ENCODE measurements around the gene ZFAND2B. TPM values are rescaled to one million over a fixed set of nuclear protein-coding genes. Genes with fewer than 3 reads are reported as not detected.

Gene ZFAND2B
- total and polyA plus RNA-seq, 2 donors from 2014 or later = 44.8 to 72.6 TPM

GRCh38 chr2:219175928-219176817, 30.4 kb upstream of the ZFAND2B start:
- FAIRE-seq (no peak), DNase-seq (peak in 4 of 5 donors; percentile 57 to 92 (median 66))
- Histone ChIP-seq H3K27ac (ENCODE audit: low read depth in 2 of 2, low read length in 2 of 2) (peak overlapping the region; percentile 97 to 100), H3K36me3 (ENCODE audit: control insufficient read depth in 2 of 3, insufficient read depth in 3 of 3, low read length in 3 of 3) (peaks cover 7 to 48% (median 29%) of the 10 kb centered on the region in 3 donors), H3K4me1 (ENCODE audit: control insufficient read depth in 2 of 3, insufficient read depth in 2 of 3, low read depth in 1 of 3, low read length in 3 of 3) (peaks cover 5 to 42% (median 37%) of the 10 kb centered on the region in 3 donors), H3K4me3 (ENCODE audit: low read length in 3 of 3) (peak overlapping the region; percentile 84 to 95 (median 86)), H3K9ac (ENCODE audit: low read length in 3 of 3) (peak overlapping the region; percentile 50 to 98 (median 72)), H3K9me3 (ENCODE audit: control insufficient read depth in 2 of 3, insufficient read depth in 1 of 3, low read length in 3 of 3) (no peaks in the 10 kb centered on the region), H3K27me3 (ENCODE audit: control insufficient read depth, insufficient read depth, low read length) (no peaks in the 10 kb centered on the region)
- no peak for TF ChIP-seq CTCF (IDR thresholded peaks at IDR 0.05; ENCODE audit: borderline replicate concordance, extremely low read depth, insufficient read depth)
- intact Hi-C loops (cut with DNase I) = no loop called here

GRCh38 chr2:219176818-219177551, 29.6 kb upstream of the ZFAND2B start, which contains the start of gene CNPPD1:
Gene CNPPD1, minus strand, starts transcription at chr2:219176925. Its CDS starts 97 bp downstream, at chr2:219176828.
- peak; percentile 83 to 97 (median 91) for DNase-seq
- TF ChIP-seq CTCF (IDR thresholded peaks at IDR 0.05; ENCODE audit: borderline replicate concordance, extremely low read depth, insufficient read depth) = no peak
- H3K9me3 ChIP-seq (ENCODE audit: control insufficient read depth in 2 of 3, insufficient read depth in 1 of 3, low read length in 3 of 3) = no peaks in the 10 kb centered on the region
- intact Hi-C loops (cut with DNase I) = no loop called here
- H3K4me1 ChIP-seq (ENCODE audit: control insufficient read depth in 2 of 3, insufficient read depth in 2 of 3, low read depth in 1 of 3, low read length in 3 of 3) = peaks cover 5 to 37% (median 31%) of the 10 kb centered on the region in 3 donors
- no peaks in the 10 kb centered on the region for H3K27me3 ChIP-seq (ENCODE audit: control insufficient read depth, insufficient read depth, low read length)
- H3K4me3 ChIP-seq (ENCODE audit: low read length in 3 of 3) = peak within 1 kb of the TSS; percentile 84 to 95 (median 86)
- peak within 1 kb of the TSS; percentile 78 to 98 (median 78) for H3K9ac ChIP-seq (ENCODE audit: low read length in 3 of 3)
- no peak for FAIRE-seq
- H3K36me3 ChIP-seq (ENCODE audit: control insufficient read depth in 2 of 3, insufficient read depth in 3 of 3, low read length in 3 of 3) = peaks cover 10 to 54% (median 36%) of the 10 kb centered on the region in 3 donors
- peak within 1 kb of the TSS; percentile 97 to 100 for H3K27ac ChIP-seq (ENCODE audit: low read depth in 2 of 2, low read length in 2 of 2)

- intact Hi-C loops (cut with DNase I) = no loop called here
- TF ChIP-seq CTCF (IDR thresholded peaks at IDR 0.05; ENCODE audit: borderline replicate concordance, extremely low read depth, insufficient read depth) = peak; percentile 36
- H3K9me3 ChIP-seq (ENCODE audit: control insufficient read depth in 2 of 3, insufficient read depth in 1 of 3, low read length in 3 of 3) = no peaks in the 10 kb centered on the region
- H3K4me1 ChIP-seq (ENCODE audit: control insufficient read depth in 2 of 3, insufficient read depth in 2 of 3, low read depth in 1 of 3, low read length in 3 of 3) = peaks cover 5 to 35% (median 27%) of the 10 kb centered on the region in 3 donors
- H3K27me3 ChIP-seq (ENCODE audit: control insufficient read depth, insufficient read depth, low read length) = no peaks in the 10 kb centered on the region
- peak within 1 kb of the TSS; percentile 97 to 100 for H3K27ac ChIP-seq (ENCODE audit: low read depth in 2 of 2, low read length in 2 of 2)
- peaks cover 10 to 52% (median 39%) of the 10 kb centered on the region in 3 donors for H3K36me3 ChIP-seq (ENCODE audit: control insufficient read depth in 2 of 3, insufficient read depth in 3 of 3, low read length in 3 of 3)
- DNase-seq (peak; percentile 91 to 96 (median 95)), FAIRE-seq (no peak)
- peak within 1 kb of the TSS; percentile 78 to 98 (median 81) for H3K9ac ChIP-seq (ENCODE audit: low read length in 3 of 3)
- peak within 1 kb of the TSS; percentile 79 to 95 (median 88) for H3K4me3 ChIP-seq (ENCODE audit: low read length in 3 of 3)
These were observed 28.8 kb upstream of the ZFAND2B start, which contains the start of gene RETREG2 for GRCh38 chr2:219177552-219178376. Gene RETREG2, plus strand, starts transcription at chr2:219178275. Its CDS starts 78 bp downstream, at chr2:219178353.
